Panc1 (cell line): ENCODE results near the gene ZBTB7A.
"Not testable (repeated sequence)": the region's sequence is repeated elsewhere in the genome, so short reads cannot be mapped to it uniquely, and the experiment has no call there.

Experiments used
- POLR2AphosphoS5 ChIP-seq: IDR thresholded peaks from 2 replicates; pipeline ENCODE4 v1.6.1; 2012; ENCODE audit warnings: mild to moderate bottlenecking, low read depth, low read length, moderate library complexity
- SIN3A ChIP-seq: IDR thresholded peaks from 2 replicates; pipeline ENCODE4 v1.6.1; 2012; ENCODE audit warnings: low read depth, mild to moderate bottlenecking, low read length, moderate library complexity, borderline replicate concordance; ENCODE audit not compliant: insufficient read depth
- TCF7L2 ChIP-seq: IDR thresholded peaks from 2 replicates; pipeline ENCODE4 v1.6.1; 2011; ENCODE audit warnings: mild to moderate bottlenecking, low read depth, low read length, inconsistent platforms
- TF ChIP-seq, protein P1 (sequence below): fragments of 450-650 bp; IDR thresholded peaks from 2 replicates; pipeline ENCODE4 v1.5.1; 2017; ENCODE audit warnings: mild to moderate bottlenecking
- TF ChIP-seq, protein P2 (sequence below), 2 experiments: IDR thresholded peaks; 2 replicates each; pipeline ENCODE4 v1.6.1; 2011 to 2012; ENCODE audit warnings: low read depth in 2 of 2, control low read depth in 1 of 2, low read length in 1 of 2, mild to moderate bottlenecking in 1 of 2, moderate library complexity in 1 of 2; ENCODE audit not compliant: insufficient read depth in 1 of 2

DNA sequence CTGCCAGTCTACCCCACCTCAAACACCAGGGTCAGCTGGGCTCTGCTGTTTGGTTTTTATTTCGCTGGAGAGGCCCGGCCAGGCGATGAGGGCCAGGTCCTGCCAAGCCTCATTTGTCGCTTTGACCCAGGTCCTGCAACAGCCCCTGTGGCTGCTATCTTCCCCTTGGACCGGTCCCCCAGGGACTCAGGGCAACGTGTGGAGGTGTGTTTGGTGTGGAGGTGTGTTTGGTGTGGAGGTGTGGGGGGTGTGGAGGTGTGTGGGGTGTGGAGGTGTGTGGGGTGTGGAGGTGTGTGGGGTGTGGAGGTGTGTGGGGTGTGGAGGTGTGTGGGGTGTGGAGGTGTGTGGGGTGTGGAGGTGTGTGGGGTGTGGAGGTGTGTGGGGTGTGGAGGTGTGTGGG is 55.3 kb downstream of the ZBTB7A start:
- TF ChIP-seq, protein P1, sequence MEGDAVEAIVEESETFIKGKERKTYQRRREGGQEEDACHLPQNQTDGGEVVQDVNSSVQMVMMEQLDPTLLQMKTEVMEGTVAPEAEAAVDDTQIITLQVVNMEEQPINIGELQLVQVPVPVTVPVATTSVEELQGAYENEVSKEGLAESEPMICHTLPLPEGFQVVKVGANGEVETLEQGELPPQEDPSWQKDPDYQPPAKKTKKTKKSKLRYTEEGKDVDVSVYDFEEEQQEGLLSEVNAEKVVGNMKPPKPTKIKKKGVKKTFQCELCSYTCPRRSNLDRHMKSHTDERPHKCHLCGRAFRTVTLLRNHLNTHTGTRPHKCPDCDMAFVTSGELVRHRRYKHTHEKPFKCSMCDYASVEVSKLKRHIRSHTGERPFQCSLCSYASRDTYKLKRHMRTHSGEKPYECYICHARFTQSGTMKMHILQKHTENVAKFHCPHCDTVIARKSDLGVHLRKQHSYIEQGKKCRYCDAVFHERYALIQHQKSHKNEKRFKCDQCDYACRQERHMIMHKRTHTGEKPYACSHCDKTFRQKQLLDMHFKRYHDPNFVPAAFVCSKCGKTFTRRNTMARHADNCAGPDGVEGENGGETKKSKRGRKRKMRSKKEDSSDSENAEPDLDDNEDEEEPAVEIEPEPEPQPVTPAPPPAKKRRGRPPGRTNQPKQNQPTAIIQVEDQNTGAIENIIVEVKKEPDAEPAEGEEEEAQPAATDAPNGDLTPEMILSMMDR = not testable (repeated sequence)
- TF ChIP-seq TCF7L2, POLR2AphosphoS5, SIN3A: not testable (repeated sequence)
- TF ChIP-seq, protein P2, sequence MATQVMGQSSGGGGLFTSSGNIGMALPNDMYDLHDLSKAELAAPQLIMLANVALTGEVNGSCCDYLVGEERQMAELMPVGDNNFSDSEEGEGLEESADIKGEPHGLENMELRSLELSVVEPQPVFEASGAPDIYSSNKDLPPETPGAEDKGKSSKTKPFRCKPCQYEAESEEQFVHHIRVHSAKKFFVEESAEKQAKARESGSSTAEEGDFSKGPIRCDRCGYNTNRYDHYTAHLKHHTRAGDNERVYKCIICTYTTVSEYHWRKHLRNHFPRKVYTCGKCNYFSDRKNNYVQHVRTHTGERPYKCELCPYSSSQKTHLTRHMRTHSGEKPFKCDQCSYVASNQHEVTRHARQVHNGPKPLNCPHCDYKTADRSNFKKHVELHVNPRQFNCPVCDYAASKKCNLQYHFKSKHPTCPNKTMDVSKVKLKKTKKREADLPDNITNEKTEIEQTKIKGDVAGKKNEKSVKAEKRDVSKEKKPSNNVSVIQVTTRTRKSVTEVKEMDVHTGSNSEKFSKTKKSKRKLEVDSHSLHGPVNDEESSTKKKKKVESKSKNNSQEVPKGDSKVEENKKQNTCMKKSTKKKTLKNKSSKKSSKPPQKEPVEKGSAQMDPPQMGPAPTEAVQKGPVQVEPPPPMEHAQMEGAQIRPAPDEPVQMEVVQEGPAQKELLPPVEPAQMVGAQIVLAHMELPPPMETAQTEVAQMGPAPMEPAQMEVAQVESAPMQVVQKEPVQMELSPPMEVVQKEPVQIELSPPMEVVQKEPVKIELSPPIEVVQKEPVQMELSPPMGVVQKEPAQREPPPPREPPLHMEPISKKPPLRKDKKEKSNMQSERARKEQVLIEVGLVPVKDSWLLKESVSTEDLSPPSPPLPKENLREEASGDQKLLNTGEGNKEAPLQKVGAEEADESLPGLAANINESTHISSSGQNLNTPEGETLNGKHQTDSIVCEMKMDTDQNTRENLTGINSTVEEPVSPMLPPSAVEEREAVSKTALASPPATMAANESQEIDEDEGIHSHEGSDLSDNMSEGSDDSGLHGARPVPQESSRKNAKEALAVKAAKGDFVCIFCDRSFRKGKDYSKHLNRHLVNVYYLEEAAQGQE (IDR thresholded peaks at IDR 0.05; ENCODE audit: insufficient read depth in 1 of 2, low read depth in 2 of 2, low read length in 1 of 2) = not testable (repeated sequence)
